Measurements from ENCODE around the gene PFN3.
A peak's percentile ranks its signal among the peaks of the same experiment; 100 is the strongest.

PFN3 gene

DNA sequence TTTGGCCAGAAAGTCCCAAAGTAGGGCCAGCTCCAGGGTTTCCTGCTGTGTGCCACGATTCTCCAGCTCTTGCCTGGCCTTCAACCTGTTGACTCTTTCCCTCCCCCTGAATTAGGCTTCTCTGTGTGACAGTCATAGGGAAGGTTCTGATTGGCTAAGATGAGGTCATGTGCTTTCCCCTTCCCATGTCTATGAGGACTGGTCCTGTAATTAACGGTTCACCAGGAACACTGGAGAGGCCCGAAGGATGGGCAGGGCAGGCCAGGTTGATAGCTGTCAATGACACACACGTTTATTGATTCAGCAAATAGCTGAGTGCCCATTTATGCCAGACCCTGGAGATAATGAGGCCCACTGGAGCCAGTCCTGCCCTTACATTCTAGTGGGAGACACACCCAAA, 37.2 kb upstream of the PFN3 start:
- no peak for DNase-seq (ENCODE audit: low read depth)

DNA sequence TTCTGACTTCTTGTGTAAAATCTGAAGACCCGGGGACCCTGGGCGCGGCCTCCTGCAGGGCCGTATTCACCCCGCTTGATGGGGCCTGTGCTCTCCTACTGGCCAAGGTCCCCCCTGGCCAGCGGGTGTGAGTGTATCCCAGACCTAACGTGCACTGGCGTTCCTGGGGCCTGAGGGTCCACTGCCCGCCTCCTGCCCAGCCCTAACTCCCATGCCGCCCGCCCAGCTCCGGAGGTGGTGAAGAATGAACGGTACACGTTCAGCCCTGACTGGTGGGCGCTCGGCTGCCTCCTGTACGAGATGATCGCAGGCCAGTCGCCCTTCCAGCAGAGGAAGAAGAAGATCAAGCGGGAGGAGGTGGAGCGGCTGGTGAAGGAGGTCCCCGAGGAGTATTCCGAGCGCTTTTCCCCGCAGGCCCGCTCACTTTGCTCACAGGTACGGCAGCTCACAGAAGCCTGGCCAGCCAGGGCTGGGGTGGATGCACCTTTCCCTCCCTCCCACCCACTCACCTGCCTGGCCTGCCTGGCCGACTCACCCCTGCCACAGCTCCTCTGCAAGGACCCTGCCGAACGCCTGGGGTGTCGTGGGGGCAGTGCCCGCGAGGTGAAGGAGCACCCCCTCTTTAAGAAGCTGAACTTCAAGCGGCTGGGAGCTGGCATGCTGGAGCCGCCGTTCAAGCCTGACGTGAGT, 35.5 kb upstream of the PFN3 start:
- no peak for DNase-seq (ENCODE audit: low read depth)

- no peak for DNase-seq (ENCODE audit: low read depth)
These were observed 34.7 kb upstream of the PFN3 start for GRCh38 chr5:177434942-177435738.

DNA sequence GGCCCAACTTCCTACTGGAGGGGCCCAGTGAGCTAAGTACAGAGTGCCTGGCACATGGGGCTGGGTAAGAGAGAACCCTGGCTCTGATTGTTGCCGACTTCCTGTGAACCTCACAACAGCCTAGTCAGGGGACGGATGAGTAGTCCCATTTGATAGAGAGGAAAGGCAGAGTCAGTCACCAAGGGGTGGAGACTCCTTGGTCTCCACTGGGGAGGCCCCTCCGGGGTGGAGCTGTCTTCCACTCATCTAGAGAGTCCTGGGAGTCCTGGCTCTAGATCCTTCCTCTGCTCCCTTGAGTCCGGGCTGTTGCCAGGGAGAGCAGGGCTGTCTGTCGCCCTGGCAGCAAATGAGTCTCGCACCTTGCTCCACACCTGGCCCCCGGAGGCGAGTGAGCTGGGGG, 34.0 kb upstream of the PFN3 start:
- DNase-seq (ENCODE audit: low read depth), result no peak

- DNase-seq (ENCODE audit: low read depth), result no peak
These were observed 33.3 kb upstream of the PFN3 start for GRCh38 chr5:177433658-177434217.

DNA sequence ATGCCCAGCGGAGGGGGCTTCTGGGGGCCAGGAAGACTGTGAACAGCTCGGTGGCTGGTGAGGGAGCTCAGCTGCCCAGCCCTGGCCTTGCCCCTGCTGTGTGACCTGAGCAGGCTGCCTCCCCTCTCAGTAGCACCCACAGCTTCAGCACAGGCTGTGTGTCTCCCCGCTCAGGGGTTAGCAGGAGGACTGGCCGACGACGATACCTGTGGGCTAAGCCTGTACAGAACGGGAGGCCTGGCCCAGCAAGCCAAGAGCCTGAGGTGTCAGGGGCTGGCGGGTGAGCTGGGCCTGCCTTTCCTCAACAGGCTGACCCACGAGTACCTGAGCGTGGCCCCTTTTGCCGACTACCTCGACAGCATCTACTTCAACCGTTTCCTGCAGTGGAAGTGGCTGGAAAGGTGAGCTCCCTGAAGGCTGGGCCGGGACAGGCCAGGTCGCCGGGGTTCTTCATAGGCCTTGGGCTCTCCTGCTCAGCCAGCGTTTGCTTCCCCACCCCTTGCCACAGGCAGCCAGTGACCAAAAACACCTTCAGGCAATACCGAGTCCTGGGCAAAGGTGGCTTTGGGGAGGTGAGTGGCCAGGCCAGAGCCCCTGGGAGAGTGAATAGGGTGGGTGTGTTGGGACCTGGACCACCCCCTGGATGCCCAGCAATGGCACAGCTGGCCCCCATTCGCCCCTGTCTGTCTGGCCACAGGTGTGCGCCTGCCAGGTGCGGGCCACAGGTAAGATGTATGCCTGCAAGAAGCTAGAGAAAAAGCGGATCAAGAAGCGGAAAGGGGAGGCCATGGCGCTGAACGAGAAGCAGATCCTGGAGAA, 32.6 kb upstream of the PFN3 start:
- DNase-seq (ENCODE audit: low read depth), result no peak

GRCh38 chr5:177432143-177432838, 31.8 kb upstream of the PFN3 start:
- DNase-seq (ENCODE audit: low read depth), result no peak

DNA sequence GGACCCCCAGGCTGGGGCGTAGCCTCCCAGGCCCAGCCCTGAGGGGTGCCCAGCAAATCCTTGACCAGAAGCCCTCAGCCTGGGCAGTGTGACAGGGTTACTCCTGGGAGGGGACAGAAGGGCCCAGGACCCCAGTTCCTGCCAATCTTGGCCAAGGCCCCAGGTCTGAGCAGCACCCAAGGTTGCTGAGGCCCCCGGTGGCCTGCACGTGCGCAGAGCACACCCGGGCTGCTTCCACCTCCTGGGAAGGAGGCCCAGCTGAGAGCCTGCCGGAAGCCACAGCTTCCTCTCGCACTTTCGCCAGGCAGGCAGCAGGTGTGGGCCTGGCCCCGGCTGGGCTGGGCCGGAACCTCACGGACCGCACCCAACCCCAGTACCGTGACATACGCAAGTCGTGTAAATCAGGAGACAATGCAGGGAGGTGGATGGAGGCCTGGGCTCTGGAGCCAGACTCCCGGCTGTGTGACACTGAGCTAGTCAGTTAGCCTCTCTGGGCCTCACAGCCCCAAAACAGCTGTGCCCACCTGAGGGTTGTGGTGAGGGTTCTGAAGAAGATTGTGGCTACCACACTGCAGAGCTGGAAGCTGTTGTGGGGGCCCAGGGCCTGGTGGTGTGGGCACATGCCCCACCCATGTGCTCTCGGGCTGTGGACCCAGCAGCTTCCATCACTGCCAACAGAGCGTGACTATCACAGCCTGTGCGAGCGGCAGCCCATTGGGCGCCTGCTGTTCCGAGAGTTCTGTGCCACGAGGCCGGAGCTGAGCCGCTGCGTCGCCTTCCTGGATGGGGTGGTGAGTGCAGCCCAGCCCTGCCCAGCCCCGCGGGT, 31.1 kb upstream of the PFN3 start:
- no peak for DNase-seq (ENCODE audit: low read depth)

DNA sequence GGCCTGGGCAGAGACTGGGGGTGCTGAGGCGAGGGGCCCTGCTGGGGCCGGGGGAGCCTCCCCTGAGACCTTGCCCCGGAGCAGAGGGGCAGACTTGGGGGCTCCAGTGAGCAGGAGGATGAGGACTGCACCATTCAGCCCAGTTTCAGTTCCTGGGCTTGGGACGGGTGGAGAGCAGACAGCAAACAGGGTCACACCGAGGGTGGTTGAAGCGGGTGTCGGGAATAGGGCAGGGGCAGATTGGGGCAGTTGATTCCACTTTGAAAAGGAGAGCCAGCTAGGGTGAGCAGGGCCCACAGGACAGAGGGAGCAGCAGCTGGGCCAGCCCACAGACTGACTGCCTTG, 30.5 kb upstream of the PFN3 start:
- DNase-seq (ENCODE audit: low read depth), result no peak

GRCh38 chr5:177430140-177430951, 29.9 kb upstream of the PFN3 start:
- no peak for DNase-seq (ENCODE audit: low read depth)

GRCh38 chr5:177429248-177430040, 29.0 kb upstream of the PFN3 start:
- peak; percentile 66 for DNase-seq (ENCODE audit: low read depth)

DNA sequence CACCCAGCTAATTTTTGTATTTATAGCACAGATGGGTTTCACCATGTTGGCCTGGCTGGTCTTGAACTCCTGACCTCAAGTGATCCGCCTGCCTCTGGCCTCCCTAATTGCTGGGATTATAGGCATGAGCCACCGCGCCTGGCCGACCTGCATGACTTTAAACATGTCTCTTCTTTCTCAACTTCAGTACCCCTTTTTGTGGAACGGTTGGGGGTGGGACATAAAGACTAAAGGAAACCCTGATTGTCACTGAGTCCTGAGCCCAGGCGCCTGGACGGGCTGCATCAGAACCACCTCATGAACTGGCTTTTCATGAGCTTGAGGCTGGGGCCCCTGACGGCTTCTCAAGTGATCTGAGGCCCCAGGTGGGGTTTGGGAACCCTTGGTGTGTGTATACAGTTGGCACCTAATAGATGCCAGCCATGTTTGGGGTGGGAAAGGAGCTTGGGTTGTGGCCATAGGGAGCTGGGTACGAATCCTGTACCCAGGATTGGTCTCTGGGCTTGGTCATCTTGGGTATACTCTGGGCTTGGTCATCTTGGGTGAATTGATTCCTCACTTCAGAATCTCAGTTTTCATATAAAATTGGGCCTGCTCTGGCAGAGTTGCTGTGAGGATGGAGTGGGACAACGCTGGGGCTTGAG, 28.2 kb upstream of the PFN3 start:
- DNase-seq (ENCODE audit: low read depth), result no peak

GRCh38 chr5:177427919-177428573, 27.6 kb upstream of the PFN3 start:
- DNase-seq (ENCODE audit: low read depth), result no peak

DNA sequence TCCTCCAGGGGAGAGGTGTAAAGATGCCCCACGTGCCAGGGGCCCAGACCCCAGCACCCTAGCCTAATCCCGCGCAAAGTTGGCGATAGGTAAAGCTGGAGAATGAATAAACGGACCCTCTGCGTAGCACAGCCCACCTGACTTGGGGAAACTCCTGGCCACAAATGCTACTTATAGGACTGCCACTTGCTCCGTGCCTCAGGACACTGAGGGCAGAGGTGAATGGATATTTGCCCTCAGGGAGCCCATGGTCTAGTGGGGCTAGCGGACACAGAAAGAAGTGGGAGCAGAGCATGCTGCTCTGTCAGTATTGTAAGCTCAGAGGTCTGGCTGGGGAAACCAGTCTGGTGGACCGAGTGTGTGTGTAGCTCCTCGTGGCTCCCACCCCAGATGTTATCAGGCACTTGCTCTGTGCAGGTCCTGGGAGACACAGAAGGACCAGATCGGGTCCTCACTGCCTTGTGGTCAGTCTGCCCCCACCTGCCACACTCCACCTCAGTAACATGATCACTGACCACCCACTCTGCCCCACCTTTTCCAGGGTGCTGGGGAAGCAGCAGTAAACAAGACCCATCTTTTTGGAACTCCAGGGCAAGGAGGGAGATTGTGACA, 26.9 kb upstream of the PFN3 start:
- no peak for DNase-seq (ENCODE audit: low read depth)

DNA sequence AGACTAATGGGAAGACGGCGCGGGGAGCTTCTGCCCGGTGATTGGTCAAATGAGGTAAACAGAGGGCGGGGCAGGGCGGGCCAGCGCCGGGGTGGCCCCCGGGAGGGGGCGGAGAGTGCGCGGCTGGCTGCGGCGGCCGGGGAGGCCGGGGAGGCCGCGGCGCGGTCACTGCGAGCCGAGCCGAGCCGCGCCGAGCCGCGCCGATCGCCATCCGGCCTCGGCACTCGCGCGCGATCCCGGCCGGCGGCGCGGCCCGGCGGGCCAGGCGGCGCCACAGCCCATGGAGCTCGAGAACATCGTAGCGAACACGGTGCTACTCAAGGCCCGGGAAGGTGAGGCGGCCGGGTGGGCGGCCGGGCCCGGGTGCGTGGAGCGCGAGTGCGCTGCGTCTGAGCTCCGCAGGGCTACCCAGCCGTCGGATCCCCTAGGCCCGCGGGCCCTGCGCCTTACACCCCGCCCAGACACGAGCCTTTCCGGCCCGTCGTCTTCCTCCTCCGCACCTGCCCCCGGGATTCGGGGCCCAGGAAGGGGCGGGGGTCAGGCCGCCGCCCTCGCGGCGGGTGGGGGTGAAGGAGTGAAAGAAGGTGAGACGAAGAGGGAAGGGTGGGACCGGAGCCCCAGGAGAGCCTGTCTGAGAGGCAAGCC, 26.2 kb upstream of the PFN3 start, which contains the start of gene GRK6:
TSS of gene GRK6 (plus strand) at position 111 of the 645 bp plus-strand sequence. CDS start at position 281, 170 bp downstream.
- no peak for DNase-seq (ENCODE audit: low read depth)

- DNase-seq (ENCODE audit: low read depth), result peak; percentile 100
These were observed 25.5 kb upstream of the PFN3 start for GRCh38 chr5:177425801-177426565.
